K562 (cell line): ENCODE measurements around the gene CACNA2D3.

Source experiments
- CHD4 ChIP-seq: fragments of 200-600 bp; sonication (generic); IDR thresholded peaks from 3 replicates; pipeline ENCODE4 v1.6.1; 2012; ENCODE audit warnings: low read depth, mild to moderate bottlenecking, mixed read lengths, low read length, inconsistent platforms; ENCODE audit not compliant: insufficient read depth, insufficient replicate concordance, poor library complexity, severe bottlenecking
- CREM ChIP-seq: IDR thresholded peaks from 2 replicates; pipeline ENCODE4 v1.6.1; 2014; ENCODE audit warnings: antibody characterized with exemption, low read depth
- KDM1A ChIP-seq, 2 experiments: fragments of 450-650 bp; IDR thresholded peaks; 2 replicates each; pipeline ENCODE4 v1.6.1; 2016; ENCODE audit warnings: mild to moderate bottlenecking in 2 of 2
- SUPT5H ChIP-seq: fragments of 450-650 bp; IDR thresholded peaks from 2 replicates; pipeline ENCODE4 v1.6.1; 2016
- ZNF583 ChIP-seq: fragments of 250-450 bp; sonication (Bioruptor Pico); IDR thresholded peaks from 2 replicates; pipeline ENCODE4 v1.4.0; 2020

DNA sequence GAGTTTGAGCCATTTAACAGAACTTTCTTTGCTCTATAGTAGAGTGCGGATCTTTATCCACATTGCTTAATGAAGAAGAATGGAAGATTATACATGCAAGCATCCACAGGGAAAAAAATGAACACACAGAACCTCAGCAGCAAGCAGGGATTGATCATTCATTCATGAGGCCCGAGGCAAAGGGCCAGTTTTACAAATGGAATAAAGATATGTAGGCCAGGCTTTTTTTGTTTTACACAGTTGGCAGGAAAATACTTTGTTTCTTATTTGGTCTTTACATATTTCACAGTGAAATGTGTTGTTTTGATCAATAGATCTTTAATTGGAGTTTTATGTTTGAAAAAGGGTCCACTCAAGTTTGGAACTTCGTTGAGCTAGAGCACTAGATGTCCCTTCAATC, 688.0 kb downstream of the CACNA2D3 start:
- TF ChIP-seq CHD4, result no peak
- TF ChIP-seq CREM, result no peak
- TF ChIP-seq KDM1A (IDR thresholded peaks at IDR 0.05), result no peak
- TF ChIP-seq ZNF583 (CRISPR knock-in tag), result no peak
- no peak for TF ChIP-seq SUPT5H
